WTC11 (cell line): ENCODE data around the gene EPN3.

Experiments
- ATF2 ChIP-seq: sonication (generic); formaldehyde crosslinking; IDR thresholded peaks from 2 replicates; pipeline ENCODE4 v1.8.1; 2022; ENCODE audit warnings: low read depth, missing genetic modification reagents, borderline replicate concordance
- CREB1 ChIP-seq: sonication (generic); formaldehyde crosslinking; IDR thresholded peaks from 2 replicates; pipeline ENCODE4 v1.8.0; 2023; ENCODE audit warnings: mild to moderate bottlenecking, missing genetic modification reagents
- CTCF ChIP-seq: fragments of 200-600 bp; IDR thresholded peaks from 2 replicates; pipeline ENCODE4 v1.8.0; 2022; ENCODE audit warnings: antibody characterized with exemption
- MAX ChIP-seq: sonication (generic); formaldehyde crosslinking; IDR thresholded peaks from 2 replicates; pipeline ENCODE4 v1.8.0; 2022; ENCODE audit warnings: mild to moderate bottlenecking, missing genetic modification reagents
- NFYB ChIP-seq: sonication (generic); formaldehyde crosslinking; conservative IDR thresholded peaks from 2 replicates; pipeline ENCODE4 v1.8.0; 2022; ENCODE audit warnings: low read depth, missing genetic modification reagents
- TCF7 ChIP-seq: sonication (generic); formaldehyde crosslinking; IDR thresholded peaks from 2 replicates; pipeline ENCODE4 v1.8.0; 2022; ENCODE audit warnings: mild to moderate bottlenecking, low read depth, missing genetic modification reagents, moderate library complexity
- TEAD1 ChIP-seq: sonication (generic); formaldehyde crosslinking; IDR thresholded peaks from 2 replicates; pipeline ENCODE4 v1.8.0; 2022; ENCODE audit warnings: mild to moderate bottlenecking, missing genetic modification reagents
- ZNF138 ChIP-seq: sonication (generic); formaldehyde crosslinking; conservative IDR thresholded peaks from 2 replicates; pipeline ENCODE4 v1.8.1; 2022; ENCODE audit warnings: mild to moderate bottlenecking, moderate library complexity, missing genetic modification reagents
- TF ChIP-seq, protein P1 (sequence below): sonication (generic); formaldehyde crosslinking; IDR thresholded peaks from 2 replicates; pipeline ENCODE4 v1.8.1; 2022; ENCODE audit warnings: mild to moderate bottlenecking, missing genetic modification reagents, moderate library complexity, borderline replicate concordance
- TF ChIP-seq, protein P2 (sequence below): sonication (generic); formaldehyde crosslinking; IDR thresholded peaks from 2 replicates; pipeline ENCODE4 v1.8.1; 2023; ENCODE audit warnings: mild to moderate bottlenecking, missing genetic modification reagents, moderate library complexity

GRCh38 chr17:50545311-50545710, 12.8 kb downstream of the EPN3 start:
- TF ChIP-seq CTCF (no peak), CREB1 (CRISPR knock-in tag) (no peak), TEAD1 (no peak), NFYB (no peak), TCF7 (CRISPR knock-in tag) (no peak), ZNF138 (no peak), MAX (CRISPR knock-in tag) (no peak), ATF2 (no peak)
- TF ChIP-seq, protein P1, sequence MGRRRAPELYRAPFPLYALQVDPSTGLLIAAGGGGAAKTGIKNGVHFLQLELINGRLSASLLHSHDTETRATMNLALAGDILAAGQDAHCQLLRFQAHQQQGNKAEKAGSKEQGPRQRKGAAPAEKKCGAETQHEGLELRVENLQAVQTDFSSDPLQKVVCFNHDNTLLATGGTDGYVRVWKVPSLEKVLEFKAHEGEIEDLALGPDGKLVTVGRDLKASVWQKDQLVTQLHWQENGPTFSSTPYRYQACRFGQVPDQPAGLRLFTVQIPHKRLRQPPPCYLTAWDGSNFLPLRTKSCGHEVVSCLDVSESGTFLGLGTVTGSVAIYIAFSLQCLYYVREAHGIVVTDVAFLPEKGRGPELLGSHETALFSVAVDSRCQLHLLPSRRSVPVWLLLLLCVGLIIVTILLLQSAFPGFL, result no peak
- TF ChIP-seq, protein P2, sequence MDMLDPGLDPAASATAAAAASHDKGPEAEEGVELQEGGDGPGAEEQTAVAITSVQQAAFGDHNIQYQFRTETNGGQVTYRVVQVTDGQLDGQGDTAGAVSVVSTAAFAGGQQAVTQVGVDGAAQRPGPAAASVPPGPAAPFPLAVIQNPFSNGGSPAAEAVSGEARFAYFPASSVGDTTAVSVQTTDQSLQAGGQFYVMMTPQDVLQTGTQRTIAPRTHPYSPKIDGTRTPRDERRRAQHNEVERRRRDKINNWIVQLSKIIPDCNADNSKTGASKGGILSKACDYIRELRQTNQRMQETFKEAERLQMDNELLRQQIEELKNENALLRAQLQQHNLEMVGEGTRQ (CRISPR knock-in tag), result no peak
